C4-2B (cell line): Measurements from ENCODE around the gene UBE2E2.

ENCODE experiments used
- ZFX ChIP-seq: fragments of 450-650 bp; IDR thresholded peaks from 2 replicates; pipeline ENCODE4 v1.6.1; 2017
- TF ChIP-seq, protein P1 (sequence below): fragments of 450-650 bp; conservative IDR thresholded peaks from 2 replicates; pipeline ENCODE4 v1.5.1; 2017; ENCODE audit warnings: mild to moderate bottlenecking

DNA sequence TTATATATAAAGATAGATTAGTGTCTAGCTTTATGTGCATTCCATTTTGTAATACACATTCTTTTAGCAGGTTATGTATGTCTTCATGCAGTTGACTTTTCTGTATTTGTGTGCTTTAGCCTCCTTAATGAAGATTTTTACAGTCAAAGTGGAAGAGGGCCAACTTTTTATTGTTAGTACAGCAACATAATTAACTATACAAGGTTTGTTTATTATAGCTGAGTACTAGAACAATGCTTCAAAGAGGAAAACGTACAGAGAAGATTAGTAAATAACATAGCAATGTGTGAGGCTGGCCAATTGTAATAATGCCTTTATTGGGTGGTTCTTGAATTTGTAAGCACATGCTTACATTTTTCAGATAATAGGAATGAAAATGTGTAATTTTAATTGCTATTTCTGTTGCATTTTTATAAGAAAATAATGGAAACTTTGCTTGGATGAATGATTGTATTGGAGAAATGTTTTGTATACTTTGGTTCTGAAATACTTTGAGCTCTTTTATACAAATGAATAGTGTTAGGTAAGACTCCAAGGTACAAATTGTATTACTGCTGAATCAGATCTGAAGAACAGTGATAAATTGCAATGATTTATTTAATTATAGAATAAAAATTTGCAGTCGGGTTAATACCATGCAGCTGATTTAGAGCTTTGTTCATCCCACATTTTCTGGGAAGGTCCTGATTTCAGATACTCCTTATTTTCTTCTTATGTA is 41.4 kb downstream of the UBE2E2 start:
- TF ChIP-seq, protein P1, sequence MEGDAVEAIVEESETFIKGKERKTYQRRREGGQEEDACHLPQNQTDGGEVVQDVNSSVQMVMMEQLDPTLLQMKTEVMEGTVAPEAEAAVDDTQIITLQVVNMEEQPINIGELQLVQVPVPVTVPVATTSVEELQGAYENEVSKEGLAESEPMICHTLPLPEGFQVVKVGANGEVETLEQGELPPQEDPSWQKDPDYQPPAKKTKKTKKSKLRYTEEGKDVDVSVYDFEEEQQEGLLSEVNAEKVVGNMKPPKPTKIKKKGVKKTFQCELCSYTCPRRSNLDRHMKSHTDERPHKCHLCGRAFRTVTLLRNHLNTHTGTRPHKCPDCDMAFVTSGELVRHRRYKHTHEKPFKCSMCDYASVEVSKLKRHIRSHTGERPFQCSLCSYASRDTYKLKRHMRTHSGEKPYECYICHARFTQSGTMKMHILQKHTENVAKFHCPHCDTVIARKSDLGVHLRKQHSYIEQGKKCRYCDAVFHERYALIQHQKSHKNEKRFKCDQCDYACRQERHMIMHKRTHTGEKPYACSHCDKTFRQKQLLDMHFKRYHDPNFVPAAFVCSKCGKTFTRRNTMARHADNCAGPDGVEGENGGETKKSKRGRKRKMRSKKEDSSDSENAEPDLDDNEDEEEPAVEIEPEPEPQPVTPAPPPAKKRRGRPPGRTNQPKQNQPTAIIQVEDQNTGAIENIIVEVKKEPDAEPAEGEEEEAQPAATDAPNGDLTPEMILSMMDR = no peak
- no peak for TF ChIP-seq ZFX
